Tongue (tissue), 2 donors: ENCODE results near the gene PPT1. TPM values are rescaled to one million over a fixed set of nuclear protein-coding genes. Genes with fewer than 3 reads are reported as not detected.

Source experiments
- DNase-seq: peaks from one replicate; pipeline ENCODE4 v3.0.0-alpha.2; 2015
- total RNA-seq: library from RNA; depleted of rRNA; stranded (reverse); fragments of >200 nt; gene quantifications from one replicate; pipeline ENCODE4 v1.2.3, GENCODE V29; 2014

The PPT1 gene
- 42.7 TPM for total RNA-seq

- DNase-seq, result peak; percentile 86
Measured at GRCh38 chr1:40096977-40097782, at the start of gene PPT1. Gene PPT1, minus strand, starts transcription at chr1:40097252. Its CDS starts 14 bp downstream, at chr1:40097238.

DNA sequence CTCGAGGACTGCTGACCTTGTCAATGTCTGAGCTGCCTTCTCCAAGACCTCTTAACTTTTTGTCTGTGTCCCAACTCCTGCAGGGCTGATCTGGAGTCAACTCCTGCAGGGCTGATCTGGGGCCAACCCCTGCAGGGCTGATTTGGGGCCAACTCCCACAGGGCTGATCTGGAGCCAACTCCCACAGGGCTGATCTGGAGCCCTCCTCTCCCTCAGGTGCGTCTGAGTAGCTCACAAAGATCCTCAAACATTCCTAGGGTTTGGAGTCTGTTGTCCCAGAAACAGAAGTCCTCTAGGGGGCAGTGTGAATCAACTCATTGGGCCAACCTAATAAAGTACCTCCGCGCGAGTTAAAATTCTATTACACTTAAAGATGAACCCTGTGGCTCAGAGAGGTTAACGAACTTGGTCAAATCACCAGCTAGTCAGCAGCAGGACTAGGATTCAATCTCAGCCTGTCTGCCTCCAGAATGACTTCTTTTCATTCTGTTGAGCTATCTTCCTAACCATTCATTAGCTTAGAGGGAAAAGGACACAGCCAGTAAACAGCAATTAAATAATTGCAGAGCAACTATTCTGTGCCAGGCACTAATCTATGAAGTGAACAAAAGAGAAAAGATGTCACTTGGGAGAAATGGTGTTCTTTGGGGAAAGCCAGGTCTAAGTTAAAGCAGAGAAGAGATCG, 47.0 kb upstream of the PPT1 start:
- DNase-seq, result peak; percentile 85

- DNase-seq, result no peak
Measured at GRCh38 chr1:40141878-40142535, 45.0 kb upstream of the PPT1 start.

DNA sequence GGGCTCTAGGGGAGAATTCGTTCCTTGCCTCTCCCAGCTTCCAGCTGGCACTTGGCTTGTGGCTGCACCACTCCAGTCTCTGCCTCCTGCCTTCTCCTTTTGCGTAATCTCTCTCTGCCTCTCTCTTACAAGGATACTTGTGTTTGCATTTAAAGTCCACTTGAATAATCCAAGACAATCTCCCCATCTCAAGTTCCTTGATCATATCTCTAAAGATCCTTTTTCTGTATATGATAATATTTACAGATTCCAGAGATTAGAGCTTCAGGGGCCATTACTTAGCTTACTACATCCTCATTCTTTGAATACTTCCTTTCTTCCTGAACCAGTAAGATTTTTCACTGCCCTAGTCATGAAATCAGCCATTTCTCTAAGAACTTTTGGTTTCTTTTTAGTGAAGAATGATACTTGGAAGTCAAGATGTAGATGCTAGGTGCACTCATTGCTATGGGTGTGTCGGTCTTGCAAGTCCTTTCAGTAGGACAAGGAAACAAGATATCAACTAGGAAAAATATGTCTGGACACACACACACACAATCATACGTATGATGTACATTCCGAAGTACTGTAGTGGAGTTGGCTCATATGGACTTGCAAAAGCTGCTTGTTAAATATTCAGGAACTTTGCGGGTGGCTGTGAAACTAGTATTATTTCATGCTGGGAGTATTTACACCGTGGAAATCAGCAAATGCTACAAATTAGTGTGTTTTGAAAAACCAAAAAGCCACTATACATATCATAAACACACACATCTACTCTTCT, 43.3 kb upstream of the PPT1 start:
- no peak for DNase-seq

GRCh38 chr1:40133839-40134238, 36.8 kb upstream of the PPT1 start:
- no peak for DNase-seq

- no peak for DNase-seq
Measured at GRCh38 chr1:40133312-40133665, 36.2 kb upstream of the PPT1 start.

- peak; percentile 29 for DNase-seq
Measured at GRCh38 chr1:40132383-40133311, 35.6 kb upstream of the PPT1 start.

DNA sequence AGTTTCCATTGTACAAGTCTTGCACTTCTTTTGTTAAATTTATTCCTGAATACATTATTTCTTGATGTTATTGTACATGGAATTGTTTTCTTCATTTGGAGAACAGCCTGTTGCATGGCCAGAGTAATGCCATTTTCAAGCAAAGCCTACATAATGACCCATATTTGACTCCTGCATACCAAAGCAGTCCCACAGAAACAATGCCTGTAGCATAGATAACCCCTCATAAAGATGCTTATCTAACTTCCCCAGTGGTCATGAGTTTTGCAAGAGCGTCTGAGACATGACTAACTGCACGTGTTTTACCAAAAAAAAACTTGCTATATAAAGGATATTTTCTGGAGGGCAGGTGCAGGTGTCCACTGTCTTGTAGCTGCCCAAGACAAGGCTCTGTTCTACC, 33.8 kb upstream of the PPT1 start:
- no peak for DNase-seq

DNA sequence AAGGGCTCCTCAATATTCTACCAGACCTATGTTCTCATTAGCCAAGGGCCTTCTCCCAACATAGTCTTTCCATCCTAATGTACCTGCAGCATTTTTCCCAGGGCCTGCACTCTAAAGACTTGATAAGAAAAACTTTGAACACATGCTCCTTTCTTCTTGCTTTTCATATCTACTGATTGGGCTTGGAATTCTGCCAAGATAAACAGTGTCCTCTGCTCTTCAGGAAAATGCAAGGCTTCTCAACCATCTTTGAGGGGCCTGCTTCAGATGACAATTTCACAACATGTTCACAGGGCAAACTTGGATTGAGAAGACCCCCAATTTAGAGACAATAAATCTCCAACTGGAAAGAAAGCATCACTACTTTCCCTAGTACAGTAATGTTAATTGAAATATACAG, 25.8 kb upstream of the PPT1 start:
- DNase-seq, result no peak

- DNase-seq, result no peak
Measured at GRCh38 chr1:40120128-40120527, 23.1 kb upstream of the PPT1 start.

DNA sequence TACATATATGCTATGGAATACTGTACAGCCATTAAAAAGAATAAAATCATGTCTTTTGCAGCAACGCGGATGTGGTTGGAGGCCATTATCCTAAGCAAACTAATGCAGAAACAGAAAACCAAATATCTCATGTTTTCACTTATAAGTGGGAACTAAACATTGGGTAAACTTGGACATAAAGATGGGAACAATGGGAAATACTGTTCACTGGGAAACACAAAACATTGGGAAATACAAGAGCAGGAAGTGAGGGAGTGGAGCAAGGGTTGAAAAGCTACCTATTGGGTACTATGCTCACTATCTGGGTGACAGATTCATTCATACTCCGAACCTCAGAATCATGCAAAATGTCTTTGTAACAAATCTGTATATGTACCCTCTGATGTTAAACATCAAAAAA, 17.3 kb upstream of the PPT1 start:
- no peak for DNase-seq

DNA sequence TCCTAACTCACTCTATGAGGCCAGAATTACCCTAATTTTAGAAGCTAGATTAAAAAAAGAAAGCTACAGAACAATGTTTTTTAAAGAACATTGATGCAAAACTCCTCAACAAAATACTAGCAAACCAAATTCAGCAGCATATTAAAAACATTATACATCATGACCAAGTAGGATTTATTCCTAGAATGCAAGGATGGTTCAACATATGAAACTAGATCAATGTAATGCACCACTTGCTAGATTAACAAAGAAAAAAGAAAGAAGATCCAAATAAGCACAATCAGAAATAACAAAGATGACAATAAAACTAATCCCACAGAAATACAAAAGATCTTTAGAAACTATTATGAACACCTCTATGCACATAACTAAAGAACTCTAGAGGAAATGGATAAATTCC, 13.3 kb upstream of the PPT1 start:
- DNase-seq, result no peak

- DNase-seq, result peak; percentile 14
Measured at GRCh38 chr1:40107290-40107959, 10.4 kb upstream of the PPT1 start.

DNA sequence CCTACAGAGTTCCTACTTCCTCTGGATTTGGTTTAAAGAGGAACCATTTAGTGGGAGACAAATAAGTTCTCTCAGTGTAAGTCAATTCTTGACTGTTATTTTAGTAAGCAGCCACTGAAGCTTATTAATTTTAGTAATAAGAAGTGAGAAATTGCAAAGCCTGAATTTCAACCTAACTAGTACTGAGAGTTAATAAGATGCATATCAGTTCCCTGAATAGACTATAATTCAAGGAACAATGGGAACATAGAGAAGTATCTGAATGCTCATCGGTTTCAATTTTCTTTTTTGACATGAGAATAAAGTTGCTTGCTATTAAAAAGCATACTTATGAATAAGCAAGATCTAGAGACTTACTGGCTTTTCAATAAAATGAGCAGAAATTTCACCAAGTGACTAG, 8.0 kb upstream of the PPT1 start:
- DNase-seq, result no peak

DNA sequence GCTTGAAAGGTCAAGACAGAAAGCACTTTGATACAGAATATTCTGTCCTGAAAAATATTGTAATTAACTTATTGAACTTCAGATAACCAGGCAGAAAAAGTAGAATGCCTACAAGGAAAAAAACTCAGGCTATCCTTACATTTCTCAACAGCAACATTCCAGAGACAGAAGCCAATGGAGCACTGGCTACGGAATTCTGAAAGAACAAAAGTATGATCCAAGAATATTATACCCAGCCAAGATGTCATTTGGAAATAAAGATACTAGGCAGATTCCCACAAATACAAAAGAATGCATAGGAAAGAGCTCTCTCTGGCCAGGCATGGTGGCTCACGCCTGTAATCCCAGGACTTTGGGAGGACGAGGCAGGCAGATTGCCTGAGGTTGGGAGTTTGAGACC, 5.8 kb upstream of the PPT1 start:
- DNase-seq, result no peak

- DNase-seq, result no peak
Measured at GRCh38 chr1:40102038-40102437, 5.0 kb upstream of the PPT1 start.

DNA sequence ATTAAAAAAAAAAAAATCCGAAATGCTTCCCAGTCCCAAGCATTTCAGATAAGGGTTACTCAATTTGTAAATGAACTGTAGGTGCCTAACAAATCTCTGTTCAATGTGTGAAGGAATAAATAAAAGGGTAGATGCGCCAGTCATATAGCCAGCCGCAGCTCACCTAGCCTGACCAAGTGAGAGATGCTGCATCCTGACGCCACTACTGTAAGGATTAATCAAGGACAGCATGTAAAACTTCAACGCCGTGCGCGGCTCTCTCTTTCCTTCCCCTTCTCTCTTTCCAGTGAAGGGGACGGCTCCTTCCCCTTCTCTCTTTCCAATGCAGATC, 441 bp downstream of the PPT1 start:
- no peak for DNase-seq

DNA sequence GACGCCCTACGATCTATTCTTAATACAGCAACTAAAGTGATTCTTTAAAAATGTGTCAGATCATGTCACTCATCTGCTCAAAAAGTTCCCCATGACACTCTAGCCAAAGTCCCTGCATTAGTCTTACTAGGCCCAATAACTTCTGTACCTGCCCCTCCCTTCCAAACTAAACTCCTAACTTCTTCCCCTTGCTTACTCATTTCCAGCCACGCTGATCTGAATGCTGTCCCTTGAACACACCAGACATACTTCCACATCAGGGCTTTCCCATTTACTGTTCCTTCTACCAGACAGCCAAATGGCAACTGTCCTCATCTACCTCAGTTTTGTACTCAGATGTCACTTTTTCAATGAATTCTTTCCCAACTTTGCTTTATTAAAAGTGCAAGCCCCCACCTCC, 1.2 kb downstream of the PPT1 start:
- no peak for DNase-seq

DNA sequence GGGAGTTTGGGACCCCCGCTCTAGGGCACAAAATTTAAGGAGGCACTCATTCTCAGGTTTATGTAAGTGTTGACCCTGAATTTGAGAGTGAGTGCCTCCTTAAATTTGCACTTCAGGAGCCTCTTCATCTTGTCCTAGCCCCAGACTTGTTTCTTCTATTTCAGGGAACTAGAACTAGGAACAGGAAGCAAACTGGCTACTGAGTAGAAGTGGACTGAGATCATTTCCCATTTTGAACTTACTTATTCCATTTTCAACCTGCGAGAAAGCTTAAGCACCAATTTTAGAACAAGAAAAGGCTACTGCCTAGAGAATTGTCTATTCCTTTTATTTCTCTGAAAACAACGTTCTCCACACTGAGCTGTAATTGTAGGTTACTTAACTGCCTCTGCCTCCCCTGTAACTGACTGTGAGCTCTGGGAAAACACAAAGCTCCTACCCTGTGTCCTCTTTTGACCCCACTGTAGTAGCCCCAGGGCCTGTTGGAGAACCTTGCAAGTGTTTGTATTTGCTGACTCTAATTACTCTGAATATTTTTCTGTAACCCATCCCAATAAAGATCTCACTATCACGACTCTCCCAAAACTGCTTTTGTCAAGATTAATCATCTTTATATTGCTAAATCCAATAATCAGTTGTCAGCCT, 2.5 kb downstream of the PPT1 start:
- DNase-seq, result no peak
